Caco-2 (cell line): ENCODE measurements around the gene LRPPRC. TPM values are rescaled to one million over a fixed set of nuclear protein-coding genes. Genes with fewer than 3 reads are reported as not detected.

ENCODE experiments used
- BruUV-seq: library from RNA; stranded (reverse); fragments of 400-500 nt; replicated peaks from 2 replicates; lab custom pipeline; 2021; lab: Mats Ljungman, UMichigan
- CTCF ChIA-PET: fragments of 300-600 bp; sonication (Branson Sonifier 250); formaldehyde crosslinking; loops from one replicate; lab custom pipeline; 2022; ENCODE audit warnings: antibody characterized with exemption; lab: Charles Lee
- POLR2A ChIA-PET: fragments of 300-600 bp; sonication (Branson Sonifier 250); formaldehyde crosslinking; loops from one replicate; lab custom pipeline; 2022; ENCODE audit warnings: antibody characterized with exemption; lab: Charles Lee
- DNase-seq, 2 experiments: peaks; one replicate each; pipeline versions ENCODE4 v3.0.0 to v3.0.0-alpha.2; 2020 to 2022
- H3K27me3 ChIP-seq: replicated peaks from 2 replicates; pipeline ENCODE4 v1.6.0; 2011; ENCODE audit warnings: low read length; ENCODE audit not compliant: control insufficient read depth, insufficient read depth
- H3K36me3 ChIP-seq: 2 replicates; pipeline ENCODE4 v1.5.1; 2011; ENCODE audit warnings: low read length; ENCODE audit not compliant: control insufficient read depth, insufficient read depth
- H3K4me1 ChIP-seq: fragments of 250-450 bp; sonication (Bioruptor Pico); 2 replicates; pipeline ENCODE4 v1.5.1; 2020; ENCODE audit warnings: mild to moderate bottlenecking
- H3K4me3 ChIP-seq: 2 replicates; pipeline ENCODE4 v1.5.1; 2011; ENCODE audit warnings: low read depth, mild to moderate bottlenecking, control low read depth, low read length
- H3K9me3 ChIP-seq: fragments of 250-450 bp; sonication (Bioruptor Pico); 2 replicates; pipeline ENCODE4 v1.5.1; 2020; ENCODE audit warnings: mild to moderate bottlenecking, moderate library complexity
- H3K27ac Mint-ChIP-seq: one replicate; pipeline ENCODE4 v1.8.0; 2022; ENCODE audit warnings: mixed read lengths; ENCODE audit not compliant: unreplicated experiment
- H3K27me3 Mint-ChIP-seq: one replicate; pipeline ENCODE4 v1.8.0; 2022; ENCODE audit warnings: mixed read lengths; ENCODE audit not compliant: insufficient read depth, unreplicated experiment
- H3K36me3 Mint-ChIP-seq: one replicate; pipeline ENCODE4 v1.8.0; 2022; ENCODE audit warnings: mild to moderate bottlenecking, mixed read lengths; ENCODE audit not compliant: insufficient read depth, unreplicated experiment
- H3K4me1 Mint-ChIP-seq: one replicate; pipeline ENCODE4 v1.8.0; 2022; ENCODE audit warnings: low read depth, mixed read lengths; ENCODE audit not compliant: unreplicated experiment
- H3K4me3 Mint-ChIP-seq: one replicate; pipeline ENCODE4 v1.8.0; 2022; ENCODE audit warnings: mild to moderate bottlenecking, moderate library complexity, mixed read lengths; ENCODE audit not compliant: unreplicated experiment
- H3K9me3 Mint-ChIP-seq: one replicate; pipeline ENCODE4 v1.8.0; 2022; ENCODE audit warnings: mixed read lengths; ENCODE audit not compliant: unreplicated experiment
- intact Hi-C: fragments of 100-400 bp; cut with micrococcal nuclease; formaldehyde crosslinking; loops from one replicate; pipeline ENCODE4 v1.10.0; 2022; ENCODE audit not compliant: unreplicated experiment
- total RNA-seq: library from RNA; stranded (reverse); gene quantifications from 2 replicates; pipeline ENCODE4 v1.2.3, GENCODE V29; 2022
- TF ChIP-seq, protein P1 (sequence below), 2 experiments: fragments of 200-600 bp in 1 of 2; IDR thresholded peaks; 1 replicate in 1 of 2; 2 replicates in 1 of 2; pipeline versions ENCODE4 v1.5.1 to v1.8.0; 2011 to 2022; ENCODE audit warnings: antibody characterized with exemption in 1 of 2, control low read depth in 1 of 2, inconsistent platforms in 1 of 2, low read depth in 1 of 2, low read length in 1 of 2, mild to moderate bottlenecking in 1 of 2, moderate library complexity in 1 of 2; ENCODE audit not compliant: insufficient read depth in 1 of 2, severe bottlenecking in 1 of 2, unreplicated experiment in 1 of 2

Gene LRPPRC
- total RNA-seq, 1 experiment from 2014 or later, result 242 TPM

DNA sequence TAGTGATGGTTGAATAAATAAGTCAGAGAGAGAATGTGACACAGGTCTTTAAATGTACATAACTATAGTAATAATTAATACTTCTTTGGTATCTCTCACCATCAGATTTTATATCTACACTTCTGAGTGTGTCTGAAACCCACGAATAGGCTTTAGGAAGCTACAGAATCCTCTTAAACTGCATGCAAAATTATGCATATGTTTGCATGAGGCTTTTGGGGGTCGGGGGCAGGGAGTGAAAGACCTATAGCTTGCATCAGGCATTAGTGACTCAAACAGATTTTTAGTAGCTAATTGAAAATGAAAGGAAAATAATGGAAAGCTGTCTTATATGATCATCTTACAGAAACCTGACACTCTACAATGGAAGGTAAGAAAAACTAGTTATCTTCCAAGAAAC, 14.9 kb downstream of the LRPPRC start:
- Mint-ChIP-seq H3K4me3 (no peak overlapping the region), H3K27me3 (no peaks in the 10 kb centered on the region), H3K9me3 (no peaks in the 10 kb centered on the region), H3K4me1 (peaks cover 7% of the 10 kb centered on the region), H3K36me3 (peaks cover 71% of the 10 kb centered on the region), H3K27ac (no peak overlapping the region)
- CTCF ChIA-PET, result no interaction called here
- POLR2A ChIA-PET, result no interaction called here
- Histone ChIP-seq H3K9me3 (no peaks in the 10 kb centered on the region), H3K4me1 (peaks cover 3% of the 10 kb centered on the region; the same call in 1 of the 2 replicates), H3K4me3 (no peak overlapping the region), H3K27me3 (no peaks in the 10 kb centered on the region), H3K36me3 (no peaks in the 10 kb centered on the region)
- intact Hi-C loops, result no loop called here
- TF ChIP-seq, protein P1, sequence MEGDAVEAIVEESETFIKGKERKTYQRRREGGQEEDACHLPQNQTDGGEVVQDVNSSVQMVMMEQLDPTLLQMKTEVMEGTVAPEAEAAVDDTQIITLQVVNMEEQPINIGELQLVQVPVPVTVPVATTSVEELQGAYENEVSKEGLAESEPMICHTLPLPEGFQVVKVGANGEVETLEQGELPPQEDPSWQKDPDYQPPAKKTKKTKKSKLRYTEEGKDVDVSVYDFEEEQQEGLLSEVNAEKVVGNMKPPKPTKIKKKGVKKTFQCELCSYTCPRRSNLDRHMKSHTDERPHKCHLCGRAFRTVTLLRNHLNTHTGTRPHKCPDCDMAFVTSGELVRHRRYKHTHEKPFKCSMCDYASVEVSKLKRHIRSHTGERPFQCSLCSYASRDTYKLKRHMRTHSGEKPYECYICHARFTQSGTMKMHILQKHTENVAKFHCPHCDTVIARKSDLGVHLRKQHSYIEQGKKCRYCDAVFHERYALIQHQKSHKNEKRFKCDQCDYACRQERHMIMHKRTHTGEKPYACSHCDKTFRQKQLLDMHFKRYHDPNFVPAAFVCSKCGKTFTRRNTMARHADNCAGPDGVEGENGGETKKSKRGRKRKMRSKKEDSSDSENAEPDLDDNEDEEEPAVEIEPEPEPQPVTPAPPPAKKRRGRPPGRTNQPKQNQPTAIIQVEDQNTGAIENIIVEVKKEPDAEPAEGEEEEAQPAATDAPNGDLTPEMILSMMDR (IDR thresholded peaks at IDR 0.05; ENCODE audit: insufficient read depth in 1 of 2, low read depth in 1 of 2, low read length in 1 of 2, severe bottlenecking in 1 of 2, unreplicated experiment in 1 of 2), result no peak
- no peak for DNase-seq
- BruUV-seq, result no TSS peak

DNA sequence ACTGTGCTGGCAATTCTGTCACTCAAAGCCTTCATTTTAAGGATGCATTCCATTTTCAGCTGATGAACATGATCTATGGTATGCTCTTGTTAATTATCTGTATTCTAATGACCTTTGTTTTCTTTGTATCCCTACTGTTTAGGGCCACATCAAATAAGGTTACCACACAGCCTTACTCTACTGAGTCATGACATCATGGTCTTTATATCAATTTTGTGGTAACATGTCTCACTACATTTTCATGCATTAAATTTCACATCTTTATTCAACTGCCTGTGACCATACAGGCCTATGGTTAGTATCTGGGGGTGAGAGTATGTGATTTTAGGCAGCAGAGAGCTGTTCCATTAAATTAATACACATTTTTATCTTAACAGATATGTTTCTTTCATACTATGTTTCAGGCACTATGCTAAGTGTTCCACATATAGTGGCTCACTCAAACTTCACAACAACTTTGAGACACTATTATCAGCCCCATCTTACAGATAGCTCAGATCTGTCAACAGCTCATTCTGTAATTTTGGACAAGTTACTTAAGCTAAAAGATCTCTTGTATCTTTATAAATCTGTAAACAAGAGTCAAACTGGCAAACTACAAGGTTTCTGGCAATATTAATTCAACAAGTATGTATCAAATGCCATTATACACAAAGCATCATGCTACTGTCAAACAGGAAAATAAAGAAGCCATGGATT, 18.0 kb downstream of the LRPPRC start:
- ChIA-PET CTCF (no interaction called here), POLR2A (no interaction called here)
- no peak for DNase-seq
- Histone ChIP-seq H3K27me3 (no peaks in the 10 kb centered on the region), H3K4me1 (peaks cover 3% of the 10 kb centered on the region; the same call in 1 of the 2 replicates), H3K4me3 (no peak overlapping the region), H3K36me3 (no peaks in the 10 kb centered on the region; the same call in 1 of the 2 replicates), H3K9me3 (no peaks in the 10 kb centered on the region)
- peaks cover 76% of the 10 kb centered on the region for H3K36me3 Mint-ChIP-seq
- H3K4me3 Mint-ChIP-seq, result no peak overlapping the region
- intact Hi-C loops, result no loop called here
- no peaks in the 10 kb centered on the region for H3K27me3 Mint-ChIP-seq
- no peaks in the 10 kb centered on the region for H3K4me1 Mint-ChIP-seq
- H3K9me3 Mint-ChIP-seq, result no peaks in the 10 kb centered on the region
- BruUV-seq, result no TSS peak
- no peak overlapping the region for H3K27ac Mint-ChIP-seq
- TF ChIP-seq, protein P1 (IDR thresholded peaks at IDR 0.05; ENCODE audit: insufficient read depth in 1 of 2, low read depth in 1 of 2, low read length in 1 of 2, severe bottlenecking in 1 of 2, unreplicated experiment in 1 of 2), result no peak

DNA sequence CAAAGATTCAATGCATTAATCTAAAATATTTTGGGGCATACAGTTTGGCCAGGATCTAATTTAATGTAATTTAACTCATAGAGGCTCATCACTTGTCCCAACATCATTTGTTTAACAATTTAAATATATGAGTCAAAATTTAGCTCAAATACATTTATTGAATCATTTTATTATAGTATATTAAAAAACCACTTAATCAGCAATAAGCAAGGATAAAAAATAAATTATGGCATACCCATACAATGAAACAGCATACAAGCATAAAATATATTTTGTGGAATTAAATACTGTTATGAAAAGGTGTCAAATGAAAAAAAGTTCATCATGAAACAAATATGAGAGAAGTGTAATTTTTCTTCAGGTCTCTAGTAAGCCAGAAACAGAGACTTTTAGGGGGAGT, 34.9 kb downstream of the LRPPRC start:
- Mint-ChIP-seq H3K27ac (no peak overlapping the region), H3K27me3 (no peaks in the 10 kb centered on the region), H3K9me3 (no peaks in the 10 kb centered on the region), H3K4me3 (no peak overlapping the region), H3K4me1 (peaks cover 10% of the 10 kb centered on the region), H3K36me3 (peaks cover 95% of the 10 kb centered on the region)
- DNase-seq, result no peak
- intact Hi-C loops, result no loop called here
- ChIA-PET CTCF (no interaction called here), POLR2A (no interaction called here)
- Histone ChIP-seq H3K36me3 (no peaks in the 10 kb centered on the region; the same call in 1 of the 2 replicates), H3K9me3 (no peaks in the 10 kb centered on the region), H3K4me3 (no peak overlapping the region), H3K4me1 (peaks cover 8% of the 10 kb centered on the region; the same call in 1 of the 2 replicates), H3K27me3 (no peaks in the 10 kb centered on the region)
- no TSS peak for BruUV-seq
- TF ChIP-seq, protein P1 (IDR thresholded peaks at IDR 0.05; ENCODE audit: insufficient read depth in 1 of 2, low read depth in 1 of 2, low read length in 1 of 2, severe bottlenecking in 1 of 2, unreplicated experiment in 1 of 2), result no peak
